HG02840 (cell line): ENCODE data around the gene SHD.

ENCODE experiments used
- ATAC-seq: cut with Tn5 transposase; IDR thresholded peaks from one replicate; pipeline ENCODE4 v1.9.1; 2021; ENCODE audit warnings: mild to moderate bottlenecking, moderate library complexity, moderate number of reproducible peaks; ENCODE audit not compliant: unreplicated experiment, low FRiP score

SHD gene

DNA sequence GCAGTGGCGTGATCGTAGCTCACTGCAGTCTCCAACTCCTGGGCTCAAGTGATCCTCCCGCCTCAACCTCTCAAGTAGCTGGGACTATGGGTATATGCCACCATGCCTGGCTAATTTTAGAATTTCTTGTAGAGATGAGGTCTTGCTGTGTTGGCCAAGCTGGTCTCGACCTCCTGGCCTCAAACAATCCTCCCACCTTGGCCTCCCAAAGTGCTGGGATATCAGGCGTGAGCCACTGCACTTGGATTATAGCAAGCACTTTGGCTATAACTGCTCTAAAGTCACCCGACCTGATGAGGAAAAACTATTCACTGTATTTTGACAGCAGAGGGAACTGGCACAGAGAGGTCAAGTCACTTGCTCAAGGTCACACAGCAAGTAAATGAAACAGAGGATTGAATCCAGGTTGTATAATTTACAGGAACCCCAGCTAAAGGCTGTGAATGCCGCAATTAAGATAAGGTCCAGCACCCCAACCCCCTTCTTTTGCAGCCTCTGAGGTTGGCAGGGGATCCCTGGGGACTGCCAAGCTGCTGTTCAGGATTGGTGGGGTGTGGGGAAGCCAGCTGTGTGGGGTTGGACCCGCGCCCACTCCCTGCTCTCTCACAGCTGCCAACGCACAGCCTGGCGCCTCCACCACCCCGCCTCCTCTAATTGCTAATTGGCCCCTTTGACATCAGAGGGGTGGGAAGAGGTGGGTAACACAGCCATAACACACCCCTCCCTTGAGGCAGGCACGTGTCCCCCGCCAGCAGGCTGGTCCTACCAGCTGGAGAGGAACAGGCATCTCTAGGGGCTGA is 17.1 kb downstream of the SHD start:
- ATAC-seq, result no peak

DNA sequence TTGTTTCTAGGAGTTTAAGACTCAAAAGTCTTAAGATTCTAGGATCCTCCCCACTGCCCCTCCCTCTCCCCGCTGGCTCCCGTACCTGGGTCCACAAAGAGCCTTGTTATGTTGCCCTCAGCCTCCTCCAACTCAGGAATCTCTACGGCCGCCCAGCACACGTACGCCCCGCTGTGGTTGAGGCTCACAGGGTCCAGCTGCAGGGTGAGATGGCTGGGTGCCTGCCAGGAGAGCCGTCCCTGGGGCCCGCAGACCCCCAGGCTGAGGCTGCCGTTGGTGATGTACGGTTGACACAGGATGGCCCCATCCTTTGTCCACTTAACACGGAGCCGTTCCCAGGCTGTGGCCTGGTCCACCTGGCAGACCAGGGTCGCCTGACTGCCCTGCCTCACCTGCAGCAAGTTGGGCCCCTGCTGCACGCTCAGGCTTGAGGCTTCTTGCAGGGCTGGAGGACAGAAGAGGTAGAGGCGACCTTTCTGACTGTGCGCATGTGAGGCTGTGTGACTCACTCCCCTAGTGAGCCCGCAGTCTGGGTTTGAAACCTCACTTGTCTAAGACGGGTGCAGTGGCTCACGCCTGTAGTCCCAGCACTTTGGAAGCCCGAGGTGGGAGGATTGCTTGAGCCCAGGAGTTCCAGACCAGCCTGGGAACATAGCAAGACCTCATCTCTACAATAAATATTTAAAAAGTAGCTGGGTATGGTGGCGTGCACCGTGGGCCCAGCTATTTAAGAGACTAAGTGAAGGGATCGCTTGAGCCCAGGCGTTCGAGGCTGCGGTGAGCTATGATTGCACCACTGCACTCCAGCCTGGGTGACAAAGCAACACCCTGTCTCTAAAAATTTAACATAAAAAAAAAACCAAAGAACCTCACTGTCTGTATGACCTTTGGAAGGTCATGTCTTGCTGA is 19.1 kb downstream of the SHD start:
- ATAC-seq, result no peak

DNA sequence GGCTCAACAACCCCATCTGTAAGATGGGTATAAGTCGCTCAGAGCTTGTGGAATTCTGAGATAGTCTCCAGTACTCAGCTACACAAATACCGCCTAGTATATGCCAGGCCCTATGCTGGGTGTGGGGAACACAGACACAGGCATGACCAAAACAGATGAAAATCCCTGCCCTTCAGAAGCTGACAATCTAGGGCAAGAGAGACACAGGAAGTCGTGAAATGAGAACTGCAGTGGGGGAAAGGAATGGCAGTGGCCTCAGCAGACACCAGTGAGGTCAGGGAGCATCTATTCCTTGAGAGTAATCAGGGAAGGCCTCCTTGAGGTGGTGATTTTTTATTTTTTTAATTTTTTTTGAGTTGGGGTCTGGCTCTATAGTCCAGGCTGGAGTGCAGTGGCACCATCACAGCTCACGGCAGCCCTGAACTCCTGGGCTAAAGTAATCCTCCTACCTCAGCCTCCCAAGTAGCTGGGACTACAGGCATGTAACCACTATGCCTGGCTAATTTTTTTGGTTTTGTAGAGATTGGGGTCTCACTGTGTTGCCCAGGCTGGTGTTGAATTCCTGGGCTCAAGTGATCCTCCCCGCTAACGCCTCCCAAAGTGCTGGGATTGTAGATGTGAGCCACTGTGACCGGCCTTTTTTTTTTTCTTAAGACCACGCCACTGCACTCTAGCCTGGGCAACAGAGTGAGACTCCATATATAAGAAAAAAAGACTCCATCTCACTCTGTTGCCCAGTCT is 19.9 kb downstream of the SHD start:
- no peak for ATAC-seq

DNA sequence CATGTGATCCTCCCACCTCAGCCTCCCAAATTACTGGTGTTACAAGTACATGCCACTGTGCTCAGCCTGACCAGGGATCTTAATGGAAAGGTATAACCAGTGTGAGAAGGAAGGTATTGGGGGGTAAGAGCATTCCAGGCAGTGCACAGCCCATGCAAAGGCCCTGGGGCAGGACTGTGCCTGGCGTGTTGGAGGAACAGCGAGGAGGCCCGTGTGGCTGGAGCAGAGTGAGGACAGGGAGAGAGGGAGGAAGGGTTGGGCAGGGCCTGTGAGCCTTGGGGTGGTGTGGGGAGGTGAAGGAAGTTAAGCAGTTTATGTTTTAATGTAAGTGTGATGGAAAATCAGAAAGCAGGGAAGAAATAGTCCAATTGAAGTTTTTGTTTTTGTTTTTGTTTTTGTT is 21.5 kb downstream of the SHD start:
- no peak for ATAC-seq

DNA sequence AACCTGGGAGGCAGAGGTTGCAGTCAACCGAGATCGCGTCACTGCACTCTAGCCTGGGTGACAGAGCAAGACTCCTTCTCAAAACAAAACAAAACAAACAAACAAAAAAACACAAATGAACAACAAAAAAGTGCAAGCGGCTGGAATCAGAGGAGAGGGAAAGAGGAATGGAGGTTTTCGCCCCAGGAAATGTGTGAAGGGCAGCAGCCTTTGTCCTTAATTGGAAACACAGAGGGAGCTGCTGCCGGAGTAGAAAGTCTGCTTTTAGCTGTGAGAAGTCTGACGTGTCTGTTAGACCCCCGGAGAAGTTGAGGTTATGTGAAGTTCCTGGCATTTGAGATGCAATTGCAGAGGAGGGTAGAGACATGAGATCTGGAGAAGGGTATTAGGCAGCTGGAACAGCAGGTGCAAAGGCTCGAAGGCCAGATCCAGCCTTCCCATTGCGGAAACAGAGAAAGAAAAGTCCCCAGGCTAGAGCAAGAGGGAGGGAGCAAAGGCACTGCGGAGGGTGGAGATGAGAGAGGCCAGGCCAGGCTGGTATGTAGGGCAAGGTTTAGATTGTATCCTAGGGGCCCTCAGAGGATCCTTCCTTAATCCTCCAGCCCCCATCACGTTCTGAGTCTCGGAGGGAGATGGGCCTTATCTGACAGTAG is 22.6 kb downstream of the SHD start:
- ATAC-seq, result no peak

DNA sequence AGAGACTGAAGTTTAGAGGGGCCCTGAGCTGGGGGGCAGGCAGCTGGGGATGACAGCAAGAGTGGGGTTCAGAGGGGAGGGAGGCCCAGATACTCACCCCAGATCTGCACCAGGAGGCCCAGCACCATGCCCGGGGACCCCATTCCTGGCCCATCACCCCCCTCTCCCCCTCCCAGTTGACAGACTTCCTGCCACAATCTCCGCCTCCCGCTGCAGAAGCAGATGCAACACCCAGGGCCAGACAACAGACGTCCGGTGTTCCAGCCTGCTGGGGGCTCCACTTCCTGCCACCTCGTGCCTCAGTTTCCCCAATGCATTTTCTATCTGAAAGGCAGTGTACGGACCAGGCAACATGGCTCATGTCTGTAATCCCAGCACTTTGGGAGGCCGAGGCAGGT is 23.2 kb downstream of the SHD start, which contains the start of gene TMIGD2:
Gene TMIGD2, minus strand, starts transcription at position 147 of the 398 bp plus-strand sequence. Its CDS starts 4 bp downstream, at position 143.
- ATAC-seq, result no peak

DNA sequence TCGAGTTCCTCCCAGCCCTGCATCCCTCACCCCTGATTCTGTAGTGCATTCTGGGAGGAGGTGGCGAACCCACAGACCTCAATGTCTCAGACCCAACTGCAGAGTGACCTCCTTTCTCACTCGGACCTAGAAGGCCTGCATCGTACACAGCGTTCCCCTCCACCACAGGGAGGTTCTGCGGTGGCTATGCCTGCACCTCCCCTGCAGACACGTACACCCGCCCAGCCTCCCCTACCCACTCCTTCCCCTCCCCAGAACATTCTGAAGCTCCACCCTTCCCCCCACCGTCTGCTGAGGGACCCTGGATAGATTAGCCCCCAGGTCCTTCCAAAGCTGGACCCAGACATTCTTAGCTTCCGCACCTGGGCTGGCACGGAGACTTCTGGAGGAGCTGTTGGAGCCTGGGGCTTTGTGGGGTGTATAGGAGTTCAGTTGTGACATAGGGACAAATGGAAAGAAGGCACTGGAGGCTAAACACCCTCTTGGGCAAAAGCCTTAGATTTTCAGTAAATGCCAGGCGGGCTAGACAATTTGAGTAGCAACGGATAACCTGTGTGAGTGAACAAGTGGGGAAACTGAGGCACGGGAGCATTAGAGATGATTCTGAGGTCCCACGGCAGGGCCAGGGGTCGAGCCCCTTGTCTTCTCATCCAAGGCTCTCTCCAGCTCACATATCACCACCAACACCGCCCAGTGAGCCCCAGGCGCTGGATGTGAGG is 24.9 kb downstream of the SHD start:
- ATAC-seq, result no peak

DNA sequence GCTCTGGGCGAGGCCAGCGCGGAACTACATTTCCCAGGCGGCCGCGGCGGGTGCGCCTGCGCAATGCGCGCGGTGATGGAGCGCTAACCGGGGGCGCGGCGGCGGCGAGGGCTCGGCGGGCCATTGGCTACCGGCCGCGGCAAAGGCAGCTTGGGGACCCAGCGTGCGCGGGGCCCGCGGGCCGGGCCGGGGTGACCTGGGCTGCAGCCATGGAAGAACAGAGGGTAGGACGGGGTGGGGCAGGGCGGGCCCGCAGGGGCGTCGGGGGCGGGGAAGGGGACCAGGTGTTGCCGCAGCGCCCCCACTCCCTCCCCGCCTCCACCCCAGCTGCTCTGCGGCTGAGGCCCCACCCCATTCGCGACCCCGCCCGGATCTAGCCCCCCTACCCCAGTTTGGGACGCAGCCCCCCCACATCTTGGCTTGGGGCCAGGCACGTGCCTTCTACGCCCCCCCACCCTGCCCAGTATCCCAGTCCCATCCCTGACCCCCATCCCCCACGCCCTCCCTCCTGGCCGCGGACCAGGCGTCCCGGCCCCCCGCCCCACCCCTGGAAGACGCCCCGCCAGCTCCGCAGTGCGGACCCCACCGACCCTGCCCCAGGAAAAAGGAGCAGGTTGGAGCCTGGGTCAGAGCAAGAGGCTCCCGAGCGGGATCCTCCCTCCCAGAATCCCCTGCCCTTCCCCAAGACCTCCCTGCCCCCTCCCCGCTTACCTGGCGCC is 25.6 kb downstream of the SHD start, which contains the start of gene FSD1:
Gene FSD1, plus strand, starts transcription at position 61 of the 719 bp plus-strand sequence. Its CDS starts 149 bp downstream, at position 210.
- no peak for ATAC-seq

DNA sequence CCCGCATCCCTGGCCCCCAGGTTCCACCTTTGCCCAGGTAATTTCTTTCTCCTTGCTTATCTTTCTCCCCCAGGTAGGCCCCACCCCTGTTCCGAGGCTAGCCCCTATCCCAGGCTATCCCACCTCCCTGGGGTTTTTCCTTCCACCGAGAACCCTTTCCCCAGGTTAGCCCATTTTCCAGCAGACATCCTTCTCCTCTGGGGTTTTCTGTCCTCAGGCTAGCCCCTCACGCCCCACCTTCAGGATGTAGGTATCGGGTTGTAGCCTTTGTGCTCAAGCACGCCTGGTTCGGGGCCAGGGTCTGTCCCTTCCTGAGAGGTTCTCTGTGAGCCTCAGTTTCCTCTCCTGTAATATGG is 26.2 kb downstream of the SHD start:
- ATAC-seq, result no peak

DNA sequence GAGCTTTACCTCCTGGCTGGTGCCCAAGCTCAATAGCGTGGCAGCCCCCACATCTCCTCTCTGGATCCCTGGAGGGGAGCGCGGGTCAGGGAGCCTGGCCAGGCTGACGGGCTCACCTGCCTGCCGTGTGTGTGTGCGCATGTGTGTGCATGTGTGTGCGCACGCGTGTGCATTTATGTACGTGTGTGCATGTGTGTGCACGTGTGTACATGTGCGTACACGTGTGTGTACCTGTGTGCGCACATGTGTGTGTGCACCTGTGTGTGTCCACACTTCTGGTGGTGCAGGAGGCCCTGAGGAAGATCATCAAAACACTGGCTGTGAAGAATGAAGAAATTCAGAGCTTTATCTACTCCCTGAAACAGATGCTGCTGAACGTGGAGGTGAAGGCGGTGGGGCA is 26.6 kb downstream of the SHD start:
- no peak for ATAC-seq

DNA sequence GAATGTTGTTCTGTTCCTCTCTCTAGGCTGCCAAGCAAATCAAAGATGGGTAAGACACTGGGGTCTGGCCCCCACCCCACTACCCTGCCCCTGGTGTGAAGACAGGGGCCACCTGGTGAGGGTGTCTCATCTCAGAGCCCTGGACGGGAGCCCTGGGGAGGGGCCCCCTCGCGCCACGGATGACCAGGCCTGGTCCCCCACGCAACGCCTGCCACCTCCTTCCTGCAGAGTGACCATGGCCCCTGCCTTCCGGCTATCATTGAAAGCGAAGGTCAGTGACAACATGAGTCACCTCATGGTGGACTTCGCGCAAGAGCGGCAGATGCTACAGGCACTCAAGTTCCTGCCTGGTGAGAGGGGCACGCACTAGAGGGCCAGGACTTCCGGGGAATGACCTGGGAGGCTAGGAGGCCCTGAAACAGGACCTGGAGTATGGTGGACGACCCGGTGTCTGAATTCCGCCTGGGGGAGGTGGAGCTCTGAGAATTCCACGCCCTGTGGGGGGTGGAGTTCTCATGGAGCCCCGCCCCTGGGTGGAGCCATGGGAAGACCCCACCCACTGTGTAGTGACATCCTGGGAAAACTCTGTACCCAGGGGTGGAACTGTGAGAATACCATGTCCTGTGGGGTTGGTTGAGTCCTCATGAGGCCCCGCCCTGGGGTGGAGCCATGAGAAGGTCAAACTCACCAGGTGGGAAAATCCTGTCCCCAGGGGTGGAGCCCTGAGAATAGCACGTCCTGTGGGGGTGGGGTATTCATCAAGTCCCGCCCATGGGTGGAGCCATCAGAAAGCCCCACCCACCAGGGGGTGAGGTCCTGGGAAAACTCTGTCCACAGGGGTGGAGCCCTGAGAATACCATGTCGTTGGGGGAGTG is 31.4 kb downstream of the SHD start:
- no peak for ATAC-seq

DNA sequence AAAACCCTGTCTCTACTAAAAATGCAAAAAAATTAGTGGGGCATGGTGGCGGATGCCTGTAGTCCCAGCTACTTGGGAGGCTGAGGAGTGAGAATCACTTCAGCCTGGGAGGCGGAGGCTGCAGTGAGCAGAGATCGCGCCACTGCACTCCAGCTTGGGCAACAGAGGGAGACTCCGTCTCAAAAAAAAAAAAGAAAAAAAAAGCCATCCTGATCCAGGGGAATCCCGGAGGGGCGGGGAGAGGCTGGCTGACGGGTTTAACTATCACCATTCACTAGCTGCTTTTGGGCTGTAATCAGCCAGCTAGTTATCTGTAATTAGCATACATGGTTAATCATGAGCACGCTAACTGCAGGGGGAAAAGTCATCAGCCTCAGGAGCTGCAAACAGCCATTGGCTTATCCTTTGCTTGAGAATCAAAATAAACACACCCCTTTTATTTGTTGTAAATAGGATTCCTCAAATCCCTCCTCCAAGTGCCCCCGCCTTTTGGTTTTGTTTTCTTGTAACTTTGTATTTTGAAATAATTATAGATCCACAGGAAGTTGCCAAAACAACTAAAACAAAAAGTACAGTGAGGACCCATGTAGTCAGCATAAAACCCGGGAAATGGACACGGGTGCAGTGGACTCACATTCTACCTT is 34.9 kb downstream of the SHD start:
- no peak for ATAC-seq

DNA sequence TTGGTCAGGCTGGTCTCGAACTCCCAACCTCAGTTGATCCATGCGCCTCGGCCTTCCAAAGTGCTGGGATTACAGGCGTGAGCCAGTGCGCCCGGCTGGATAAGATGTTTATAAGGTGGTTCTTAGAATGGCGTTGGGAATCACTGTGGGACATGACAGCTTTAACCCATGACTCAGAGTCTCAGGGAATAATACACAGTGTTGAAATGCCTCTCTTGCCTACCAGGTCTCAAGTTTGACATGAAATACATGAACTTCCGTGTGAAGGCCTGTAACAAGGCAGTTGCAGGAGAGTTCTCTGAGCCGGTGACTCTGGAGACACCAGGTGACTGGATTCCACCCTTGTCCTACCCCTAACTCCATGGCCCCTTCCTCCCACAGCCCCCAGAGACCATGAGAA is 37.9 kb downstream of the SHD start:
- ATAC-seq, result no peak

DNA sequence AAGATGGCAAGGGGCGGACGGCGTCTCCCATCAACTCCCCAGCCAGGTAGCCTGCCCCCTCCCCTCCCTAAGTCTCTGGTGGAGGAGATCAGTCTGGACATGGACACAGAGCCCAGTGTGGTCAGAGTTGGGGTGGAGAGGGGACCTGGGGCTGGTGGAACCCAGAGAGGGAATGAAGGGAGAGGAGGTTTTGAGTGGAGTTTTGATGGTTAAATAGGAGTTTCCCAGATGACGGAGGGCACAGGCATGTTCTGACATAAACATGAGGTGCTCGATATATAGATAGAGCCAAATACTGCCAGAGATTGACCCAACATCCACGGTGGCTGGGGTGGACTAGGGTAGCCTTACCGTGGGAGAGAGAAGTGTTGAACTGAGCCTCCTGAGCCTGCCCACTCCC is 39.4 kb downstream of the SHD start:
- no peak for ATAC-seq

DNA sequence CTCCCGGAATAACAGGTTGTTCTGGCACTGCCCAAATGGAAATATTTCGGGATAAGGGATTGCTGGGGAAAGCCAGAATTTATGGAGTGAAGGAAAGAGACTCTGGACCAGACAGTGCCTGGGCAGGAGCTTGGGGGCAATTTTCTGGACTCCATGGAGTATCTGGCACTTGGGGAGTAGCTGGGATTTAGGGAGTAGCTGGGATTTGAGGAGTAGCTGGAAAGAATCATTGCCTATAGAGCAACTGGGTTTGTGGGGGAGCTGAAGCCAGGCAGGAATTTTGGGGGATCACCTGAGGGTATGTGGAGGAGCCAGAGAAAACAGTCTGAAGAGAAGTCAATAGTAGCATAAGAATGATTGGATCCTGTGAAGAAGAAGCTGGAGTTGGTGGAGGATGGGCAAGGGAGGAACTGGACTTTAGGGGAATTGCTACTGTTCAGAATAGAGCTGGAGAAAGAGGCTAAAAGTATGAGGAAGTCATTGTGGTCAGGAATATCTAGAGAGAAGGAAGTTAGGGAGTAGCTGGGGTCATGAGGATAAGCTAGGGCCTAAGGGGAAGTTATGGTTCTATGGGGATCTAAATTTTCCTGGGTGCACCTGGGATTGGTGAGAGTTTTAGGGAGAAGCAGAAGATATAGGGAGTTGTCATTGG is 40.1 kb downstream of the SHD start:
- ATAC-seq, result no peak

DNA sequence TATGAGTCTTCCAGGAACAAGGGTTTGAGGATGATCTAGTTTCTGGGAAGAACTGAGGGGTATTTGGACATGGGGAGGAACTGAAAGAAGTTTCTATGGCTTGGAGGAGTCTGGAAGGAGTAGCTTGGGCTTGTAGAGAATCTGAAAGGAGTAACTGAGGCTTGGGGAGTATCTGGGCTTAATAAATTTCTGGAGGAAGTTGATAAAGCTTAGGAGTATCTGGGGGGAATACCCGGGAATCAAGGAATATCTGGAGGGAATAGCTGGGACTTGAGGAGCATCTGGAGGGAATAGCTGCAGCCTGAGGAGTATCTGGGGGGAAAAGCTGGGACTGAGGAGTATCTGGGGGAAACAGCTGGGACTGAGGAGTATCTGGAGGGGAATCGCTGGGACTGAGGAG is 41.4 kb downstream of the SHD start:
- ATAC-seq, result no peak
